Endothelial cell of umbilical vein (primary cell): ENCODE data around the gene NTNG1. TPM values are rescaled to one million over a fixed set of nuclear protein-coding genes. Genes with fewer than 3 reads are reported as not detected.

Source experiments
- BruUV-seq: library from RNA; stranded (reverse); fragments of 400-500 nt; replicated peaks from 2 replicates; lab custom pipeline; 2021; lab: Mats Ljungman, UMichigan
- CTCF ChIA-PET: fragments of 300-600, 350-600 bp; sonication (Branson Sonifier 250); formaldehyde crosslinking; loops from one replicate; lab custom pipeline; 2021; ENCODE audit warnings: antibody characterized with exemption, inconsistent platforms; lab: Charles Lee
- POLR2A ChIA-PET: fragments of 300-600, 350-600 bp; sonication (Branson Sonifier 250); formaldehyde crosslinking; loops from one replicate; lab custom pipeline; 2021; ENCODE audit warnings: antibody characterized with exemption, inconsistent platforms; lab: Charles Lee
- DNase-seq: peaks from one replicate; pipeline ENCODE4 v3.0.0-alpha.2; 2011; ENCODE audit warnings: low read depth, low spot score
- FAIRE-seq: peaks from 2 replicates; lab custom pipeline; 2011; peaks lifted over from hg19 to GRCh38; lab: Jason Lieb, UNC
- H2AFZ ChIP-seq: 2 replicates; pipeline ENCODE4 v1.6.0; 2012; ENCODE audit warnings: low read depth, low read length, control low read depth, inconsistent platforms
- H3K27ac ChIP-seq: 2 replicates; pipeline ENCODE4 v1.5.1; 2011; ENCODE audit warnings: low read depth, mild to moderate bottlenecking, control low read depth, low read length, moderate library complexity; ENCODE audit not compliant: insufficient read depth
- H3K27me3 ChIP-seq, 2 experiments: 2 replicates each; pipeline versions ENCODE4 v1.6.0 to v1.6.1; 2011; ENCODE audit warnings: low read length in 2 of 2, mixed read lengths in 1 of 2; ENCODE audit not compliant: control insufficient read depth in 2 of 2, insufficient read depth in 2 of 2
- H3K36me3 ChIP-seq, 2 experiments: 2 replicates in 1 of 2; 3 replicates in 1 of 2; pipeline ENCODE4 v1.5.1; 2011; ENCODE audit warnings: low read length in 2 of 2, mild to moderate bottlenecking in 1 of 2, moderate library complexity in 1 of 2; ENCODE audit not compliant: control insufficient read depth in 2 of 2, insufficient read depth in 2 of 2; ENCODE audit errors: extremely low read depth in 1 of 2
- H3K4me1 ChIP-seq: 3 replicates; pipeline ENCODE4 v1.5.1; 2011; ENCODE audit warnings: mild to moderate bottlenecking, low read length; ENCODE audit not compliant: control insufficient read depth, insufficient read depth; ENCODE audit errors: extremely low read depth
- H3K4me2 ChIP-seq: 2 replicates; pipeline ENCODE4 v1.6.1; 2011; ENCODE audit warnings: low read length, control low read depth, mixed read lengths; ENCODE audit not compliant: insufficient read depth
- H3K4me3 ChIP-seq, 3 experiments: fragments of 200-600 bp in 1 of 3; sonication (generic), shearing (Covaris generic) in 1 of 3; replicated peaks in 1 of 3; 2 replicates each; pipeline ENCODE4 v1.5.1; 2011 to 2016; ENCODE audit warnings: control low read depth in 3 of 3, low read length in 3 of 3, mild to moderate bottlenecking in 2 of 3, inconsistent platforms in 1 of 3, low read depth in 1 of 3, moderate library complexity in 1 of 3; ENCODE audit not compliant: insufficient read depth in 1 of 3
- H3K79me2 ChIP-seq: 2 replicates; pipeline ENCODE4 v1.6.0; 2012; ENCODE audit warnings: low read length, inconsistent platforms; ENCODE audit not compliant: control insufficient read depth, insufficient read depth
- H3K9ac ChIP-seq: replicated peaks from 2 replicates; pipeline ENCODE3; 2011; ENCODE audit warnings: low read length, control low read depth; ENCODE audit not compliant: insufficient read depth; ENCODE audit errors: extremely low read depth
- H3K9me1 ChIP-seq: replicated peaks from 3 replicates; pipeline ENCODE4 v1.6.0; 2011; ENCODE audit warnings: mild to moderate bottlenecking, low read length; ENCODE audit not compliant: control insufficient read depth, insufficient read depth; ENCODE audit errors: extremely low read depth
- H3K9me3 ChIP-seq: replicated peaks from 2 replicates; pipeline ENCODE4 v1.5.1; 2012; ENCODE audit warnings: low read length, inconsistent platforms; ENCODE audit not compliant: control insufficient read depth, insufficient read depth
- H4K20me1 ChIP-seq: replicated peaks from 2 replicates; pipeline ENCODE3; 2011; ENCODE audit warnings: mild to moderate bottlenecking, low read length; ENCODE audit not compliant: control insufficient read depth, insufficient read depth; ENCODE audit errors: extremely low read depth
- CTCF ChIP-seq, 2 donors: IDR thresholded peaks; 1 replicate in 1 of 2; 2 replicates in 1 of 2; pipeline ENCODE4 v1.5.1; 2011; ENCODE audit warnings: low read length in 2 of 2, mild to moderate bottlenecking in 2 of 2, moderate library complexity in 2 of 2, control low read depth in 1 of 2, inconsistent platforms in 1 of 2, low read depth in 1 of 2; ENCODE audit not compliant: insufficient read depth in 1 of 2; ENCODE audit errors: extremely low read depth in 1 of 2
- EZH2 ChIP-seq: IDR thresholded peaks from 2 replicates; pipeline ENCODE4 v1.6.1; 2012; ENCODE audit warnings: borderline replicate concordance, low read depth, mild to moderate bottlenecking, moderate library complexity, low read length, inconsistent platforms; ENCODE audit not compliant: severe bottlenecking
- FOS ChIP-seq: IDR thresholded peaks from 2 replicates; pipeline ENCODE4 v1.6.1; 2011; ENCODE audit warnings: mild to moderate bottlenecking, low read length, moderate library complexity, borderline replicate concordance; ENCODE audit not compliant: insufficient read depth
- GATA2 ChIP-seq: IDR thresholded peaks from 2 replicates; pipeline ENCODE4 v1.7.0; 2011; ENCODE audit warnings: low read depth, mild to moderate bottlenecking, moderate library complexity, mixed read lengths, low read length; ENCODE audit not compliant: insufficient read length, insufficient read depth
- JUN ChIP-seq: IDR thresholded peaks from 2 replicates; pipeline ENCODE4 v1.6.1; 2011; ENCODE audit warnings: borderline replicate concordance, low read depth; ENCODE audit not compliant: insufficient read length, insufficient read depth
- MAX ChIP-seq: IDR thresholded peaks from 2 replicates; pipeline ENCODE4 v1.6.1; 2011; ENCODE audit not compliant: insufficient read depth, insufficient read length
- MYC ChIP-seq: IDR thresholded peaks from one replicate; pipeline ENCODE4 v1.6.1; 2011; ENCODE audit warnings: mild to moderate bottlenecking, low read depth, low read length
- POLR2A ChIP-seq: IDR thresholded peaks from 2 replicates; pipeline ENCODE4 v1.6.1; 2012; ENCODE audit warnings: low read depth, mild to moderate bottlenecking, control low read depth, low read length
- POLR2AphosphoS5 ChIP-seq: IDR thresholded peaks from 2 replicates; pipeline ENCODE4 v1.6.1; 2012; ENCODE audit warnings: low read depth, mild to moderate bottlenecking, control low read depth, low read length, moderate library complexity; ENCODE audit not compliant: insufficient read depth
- dilution Hi-C: fragments of 300-500 bp; cut with MboI; formaldehyde crosslinking; loops from one replicate; pipeline ENCODE4 v1.15.0; 2019; ENCODE audit warnings: low sequenced_read_pairs; ENCODE audit not compliant: extremely low pct_ligation_motif_present
- intact Hi-C: fragments of 100-400 bp; cut with micrococcal nuclease; formaldehyde crosslinking; loops from one replicate; pipeline ENCODE4 v1.10.0; 2022
- polyA plus RNA-seq, 4 experiments: library from polyadenylated mRNA; depleted of rRNA in 3 of 4; stranded (reverse) in 3 of 4; unstranded in 1 of 4; fragments of >200 nt; gene quantifications; 2 replicates each; pipeline versions ENCODE4 v1.2.1 to v1.2.3, GENCODE V29; 2011 to 2012; ENCODE audit warnings: missing spikeins in 1 of 4
- total RNA-seq: library from RNA; stranded (reverse); gene quantifications from 2 replicates; pipeline ENCODE4 v1.2.3, GENCODE V29; 2021

The NTNG1 gene
- total and polyA plus RNA-seq, 2 donors (not counting 3 experiments of a cell fraction or from before 2014, with no cell fraction given) = not detected

DNA sequence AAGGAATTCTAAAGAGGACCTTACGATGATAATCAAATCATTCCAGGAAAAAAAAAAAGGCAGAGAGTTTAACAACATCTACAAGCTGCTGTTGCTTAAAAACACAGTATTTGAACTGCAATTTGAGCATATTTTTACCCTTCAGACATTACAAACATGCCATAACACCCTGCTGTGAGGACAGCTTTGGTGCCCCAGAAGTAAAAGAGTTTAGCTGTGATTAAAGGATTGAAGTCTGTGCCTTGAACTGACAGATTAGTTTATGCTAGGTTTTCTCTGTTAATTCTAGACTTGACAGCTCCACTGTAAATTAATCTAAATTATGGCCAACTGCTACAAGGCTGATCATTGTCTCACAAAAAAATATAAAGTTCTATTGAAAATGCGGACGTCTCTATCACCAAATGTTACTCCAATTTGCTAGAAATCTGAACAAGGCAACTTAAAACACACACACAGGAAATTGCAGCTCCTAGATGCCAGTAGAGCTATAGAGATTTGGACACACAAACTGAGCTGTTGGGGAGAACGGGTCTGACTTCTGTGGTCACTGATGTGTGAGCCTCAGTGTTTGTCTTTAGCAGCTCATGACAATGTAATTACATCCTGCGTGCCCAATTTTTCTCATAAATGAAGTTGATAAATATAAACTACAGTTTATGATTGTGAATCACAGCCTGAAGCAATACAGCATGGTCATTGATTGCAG is 217.9 kb downstream of the NTNG1 start:
- Histone ChIP-seq H3K79me2 (no peaks in the 10 kb centered on the region), H3K9me1 (no peaks in the 10 kb centered on the region), H3K4me1 (no peaks in the 10 kb centered on the region), H3K36me3 (no peaks in the 10 kb centered on the region), H2AFZ (no peak overlapping the region), H3K9me3 (no peaks in the 10 kb centered on the region), H3K4me3 (no peak overlapping the region), H3K27ac (no peak overlapping the region), H3K9ac (no peak overlapping the region), H3K4me2 (no peak overlapping the region), H4K20me1 (no peaks in the 10 kb centered on the region), H3K27me3 (no peaks in the 10 kb centered on the region)
- DNase-seq (no peak), FAIRE-seq (no peak)
- TF ChIP-seq EZH2 (no peak), GATA2 (no peak), POLR2A (no peak), FOS (no peak), POLR2AphosphoS5 (no peak), JUN (no peak), MYC (no peak), CTCF (IDR thresholded peaks at IDR 0.05; ENCODE audit: extremely low read depth in 1 of 2, insufficient read depth in 1 of 2, low read depth in 1 of 2, low read length in 2 of 2) (no peak), MAX (no peak)
- ChIA-PET POLR2A (no interaction called here), CTCF (no interaction called here)
- dilution Hi-C loops (no loop called here), intact Hi-C loops (no loop called here)
- BruUV-seq = no TSS peak
